ENCODE results near the gene OST4. TPM values are rescaled to one million over a fixed set of nuclear protein-coding genes. Genes with fewer than 3 reads are reported as not detected.

OST4 gene
- total RNA-seq, 1 donor from 2014 or later = 395 TPM

- H3K4me1 Mint-ChIP-seq (ENCODE audit: low read depth, unreplicated experiment) = peaks cover 36% of the 10 kb centered on the region
- Histone ChIP-seq H2AFZ (ENCODE audit: low read depth, low read length) (peak overlapping the region; percentile 53), H3K9me3 (ENCODE audit: insufficient read depth, low read depth, low read length) (no peaks in the 10 kb centered on the region), H3K36me3 (ENCODE audit: insufficient read depth, low read length) (peaks cover 25% of the 10 kb centered on the region), H3K4me1 (ENCODE audit: insufficient read depth, low read length) (peaks cover 50% of the 10 kb centered on the region), H3K4me3 (ENCODE audit: insufficient read depth, low read depth, low read length) (peak overlapping the region; percentile 98), H3K4me2 (ENCODE audit: low read length) (peak overlapping the region; percentile 97), H3K9ac (ENCODE audit: low read length) (peak overlapping the region; percentile 96), H4K20me1 (ENCODE audit: insufficient read depth, low read length) (peaks cover 44% of the 10 kb centered on the region), H3K27me3 (ENCODE audit: insufficient read depth, low read length) (no peaks in the 10 kb centered on the region), H3K79me2 (ENCODE audit: insufficient read depth, low read length) (peaks cover 48% of the 10 kb centered on the region), H3K27ac (ENCODE audit: low read depth, low read length) (peak overlapping the region; percentile 86)
- TF ChIP-seq CTCF (IDR thresholded peaks at IDR 0.05; ENCODE audit: insufficient read depth, low read depth, low read length) = no peak
- TF ChIP-seq EZH2 (IDR thresholded peaks at IDR 0.05; ENCODE audit: insufficient read depth, low read length) = no peak
- no peaks in the 10 kb centered on the region for H3K9me3 Mint-ChIP-seq (ENCODE audit: unreplicated experiment)
- H3K27ac Mint-ChIP-seq (ENCODE audit: unreplicated experiment) = peak overlapping the region; percentile 94
- H3K36me3 Mint-ChIP-seq (ENCODE audit: low read depth, unreplicated experiment) = peaks cover 17% of the 10 kb centered on the region
- H3K4me3 Mint-ChIP-seq (ENCODE audit: unreplicated experiment) = peak overlapping the region; percentile 98
- H3K27me3 Mint-ChIP-seq (ENCODE audit: low read depth, unreplicated experiment) = no peaks in the 10 kb centered on the region
- no peak for FAIRE-seq
- DNase-seq (ENCODE audit: low read depth) = no peak
These were observed 689 bp downstream of the OST4 start for GRCh38 chr2:27070653-27071276.

GRCh38 chr2:27069961-27070618 is 1.4 kb downstream of the OST4 start:
- no peak for TF ChIP-seq CTCF (IDR thresholded peaks at IDR 0.05; ENCODE audit: insufficient read depth, low read depth, low read length)
- TF ChIP-seq EZH2 (IDR thresholded peaks at IDR 0.05; ENCODE audit: insufficient read depth, low read length) = no peak
- peaks cover 32% of the 10 kb centered on the region for H3K36me3 ChIP-seq (ENCODE audit: insufficient read depth, low read length)
- peak overlapping the region; percentile 97 for H3K4me2 ChIP-seq (ENCODE audit: low read length)
- no peak for DNase-seq (ENCODE audit: low read depth)
- H3K27me3 Mint-ChIP-seq (ENCODE audit: low read depth, unreplicated experiment) = no peaks in the 10 kb centered on the region
- no peaks in the 10 kb centered on the region for H3K9me3 Mint-ChIP-seq (ENCODE audit: unreplicated experiment)
- H3K4me3 ChIP-seq (ENCODE audit: insufficient read depth, low read depth, low read length) = peak overlapping the region; percentile 98
- H3K27me3 ChIP-seq (ENCODE audit: insufficient read depth, low read length) = no peaks in the 10 kb centered on the region
- peak overlapping the region; percentile 98 for H3K4me3 Mint-ChIP-seq (ENCODE audit: unreplicated experiment)
- H3K36me3 Mint-ChIP-seq (ENCODE audit: low read depth, unreplicated experiment) = peaks cover 20% of the 10 kb centered on the region
- H2AFZ ChIP-seq (ENCODE audit: low read depth, low read length) = no peak overlapping the region
- H3K9ac ChIP-seq (ENCODE audit: low read length) = peak overlapping the region; percentile 96
- peak overlapping the region; percentile 94 for H3K27ac Mint-ChIP-seq (ENCODE audit: unreplicated experiment)
- peaks cover 33% of the 10 kb centered on the region for H3K4me1 Mint-ChIP-seq (ENCODE audit: low read depth, unreplicated experiment)
- peaks cover 47% of the 10 kb centered on the region for H3K4me1 ChIP-seq (ENCODE audit: insufficient read depth, low read length)
- peaks cover 51% of the 10 kb centered on the region for H4K20me1 ChIP-seq (ENCODE audit: insufficient read depth, low read length)
- no peak for FAIRE-seq
- no peaks in the 10 kb centered on the region for H3K9me3 ChIP-seq (ENCODE audit: insufficient read depth, low read depth, low read length)
- no peak overlapping the region for H3K27ac ChIP-seq (ENCODE audit: low read depth, low read length)
- H3K79me2 ChIP-seq (ENCODE audit: insufficient read depth, low read length) = peaks cover 51% of the 10 kb centered on the region

- DNase-seq (ENCODE audit: low read depth) = no peak
- no peaks in the 10 kb centered on the region for H3K9me3 Mint-ChIP-seq (ENCODE audit: unreplicated experiment)
- H3K36me3 Mint-ChIP-seq (ENCODE audit: low read depth, unreplicated experiment) = peaks cover 21% of the 10 kb centered on the region
- Histone ChIP-seq H2AFZ (ENCODE audit: low read depth, low read length) (no peak overlapping the region), H3K36me3 (ENCODE audit: insufficient read depth, low read length) (peaks cover 35% of the 10 kb centered on the region), H3K9ac (ENCODE audit: low read length) (peak overlapping the region; percentile 96), H3K27ac (ENCODE audit: low read depth, low read length) (no peak overlapping the region), H3K4me2 (ENCODE audit: low read length) (peak overlapping the region; percentile 97), H3K4me3 (ENCODE audit: insufficient read depth, low read depth, low read length) (peak overlapping the region; percentile 98), H3K27me3 (ENCODE audit: insufficient read depth, low read length) (no peaks in the 10 kb centered on the region), H3K9me3 (ENCODE audit: insufficient read depth, low read depth, low read length) (no peaks in the 10 kb centered on the region), H4K20me1 (ENCODE audit: insufficient read depth, low read length) (peaks cover 53% of the 10 kb centered on the region), H3K79me2 (ENCODE audit: insufficient read depth, low read length) (peaks cover 52% of the 10 kb centered on the region), H3K4me1 (ENCODE audit: insufficient read depth, low read length) (peaks cover 42% of the 10 kb centered on the region)
- peaks cover 29% of the 10 kb centered on the region for H3K4me1 Mint-ChIP-seq (ENCODE audit: low read depth, unreplicated experiment)
- H3K4me3 Mint-ChIP-seq (ENCODE audit: unreplicated experiment) = peak overlapping the region; percentile 98
- TF ChIP-seq CTCF (IDR thresholded peaks at IDR 0.05; ENCODE audit: insufficient read depth, low read depth, low read length) = no peak
- no peak for TF ChIP-seq EZH2 (IDR thresholded peaks at IDR 0.05; ENCODE audit: insufficient read depth, low read length)
- FAIRE-seq = no peak
- H3K27me3 Mint-ChIP-seq (ENCODE audit: low read depth, unreplicated experiment) = no peaks in the 10 kb centered on the region
- H3K27ac Mint-ChIP-seq (ENCODE audit: unreplicated experiment) = peak overlapping the region; percentile 88
These were observed 2.0 kb downstream of the OST4 start for GRCh38 chr2:27069436-27069835.

Measured in astrocyte (in vitro differentiated cells and primary cell).